ENCODE results near the gene ACBD4.

ACBD4 gene

DNA sequence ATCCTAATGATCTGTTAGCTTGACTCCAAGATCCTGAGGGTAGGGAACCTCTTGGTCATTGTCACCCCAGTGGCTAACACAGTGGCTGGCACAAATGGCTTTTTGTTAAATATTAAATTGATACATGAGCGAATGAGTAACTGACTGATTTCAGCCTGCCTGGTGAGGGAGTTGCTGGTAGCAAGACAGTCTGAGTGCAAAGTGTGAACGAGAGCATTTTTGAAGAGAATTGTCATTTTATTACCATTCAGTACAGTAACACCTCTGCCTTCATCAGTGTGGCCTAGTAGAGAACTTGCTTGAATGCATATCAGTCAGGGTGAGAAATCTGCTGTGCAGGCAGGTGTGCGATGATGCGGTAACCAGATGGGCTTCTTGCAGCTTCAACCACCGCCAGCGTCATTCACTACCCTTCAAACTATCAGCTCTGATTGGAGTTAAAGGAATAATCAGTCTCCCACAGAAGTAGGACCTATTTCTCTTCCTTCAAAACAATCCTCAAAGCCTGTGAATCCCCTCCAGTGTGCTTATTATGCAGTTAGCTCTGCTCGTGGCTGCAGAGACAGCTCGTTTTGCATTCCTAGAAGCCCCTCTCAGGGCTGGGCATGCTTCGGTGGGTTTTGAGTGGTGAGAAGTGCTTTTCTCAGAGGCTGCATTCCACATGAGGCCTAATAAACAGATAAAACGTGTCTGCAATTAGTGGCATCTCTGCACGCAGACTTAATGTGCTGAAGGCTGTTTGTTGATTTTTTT, 55.2 kb downstream of the ACBD4 start:
- H3K9me2 ChIP-seq (replicated peaks; ENCODE audit: control insufficient read depth, low read length): no peaks in the 10 kb centered on the region

More for the DNA sequence above, 55.2 kb downstream of the ACBD4 start:
- H3K4me3 ChIP-seq (ENCODE audit: low read length): no peak overlapping the region
- no peaks in the 10 kb centered on the region for H3K36me3 ChIP-seq (ENCODE audit: control insufficient read depth, low read length)
- no peak overlapping the region for H3K27ac ChIP-seq (ENCODE audit: low read depth, low read length)
- H3K4me1 ChIP-seq (ENCODE audit: control insufficient read depth, low read length): peaks cover 20% of the 10 kb centered on the region
- peaks cover 10% of the 10 kb centered on the region for H3F3A ChIP-seq (ENCODE audit: control insufficient read depth, insufficient read depth)
- TF ChIP-seq, protein P1, sequence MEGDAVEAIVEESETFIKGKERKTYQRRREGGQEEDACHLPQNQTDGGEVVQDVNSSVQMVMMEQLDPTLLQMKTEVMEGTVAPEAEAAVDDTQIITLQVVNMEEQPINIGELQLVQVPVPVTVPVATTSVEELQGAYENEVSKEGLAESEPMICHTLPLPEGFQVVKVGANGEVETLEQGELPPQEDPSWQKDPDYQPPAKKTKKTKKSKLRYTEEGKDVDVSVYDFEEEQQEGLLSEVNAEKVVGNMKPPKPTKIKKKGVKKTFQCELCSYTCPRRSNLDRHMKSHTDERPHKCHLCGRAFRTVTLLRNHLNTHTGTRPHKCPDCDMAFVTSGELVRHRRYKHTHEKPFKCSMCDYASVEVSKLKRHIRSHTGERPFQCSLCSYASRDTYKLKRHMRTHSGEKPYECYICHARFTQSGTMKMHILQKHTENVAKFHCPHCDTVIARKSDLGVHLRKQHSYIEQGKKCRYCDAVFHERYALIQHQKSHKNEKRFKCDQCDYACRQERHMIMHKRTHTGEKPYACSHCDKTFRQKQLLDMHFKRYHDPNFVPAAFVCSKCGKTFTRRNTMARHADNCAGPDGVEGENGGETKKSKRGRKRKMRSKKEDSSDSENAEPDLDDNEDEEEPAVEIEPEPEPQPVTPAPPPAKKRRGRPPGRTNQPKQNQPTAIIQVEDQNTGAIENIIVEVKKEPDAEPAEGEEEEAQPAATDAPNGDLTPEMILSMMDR (IDR thresholded peaks at IDR 0.05; ENCODE audit: low read depth, low read length, poor library complexity, severe bottlenecking): no peak
- TF ChIP-seq EZH2phosphoT487 (IDR thresholded peaks at IDR 0.05; ENCODE audit: borderline replicate concordance, low read length): no peak
- no peaks in the 10 kb centered on the region for H3K79me2 ChIP-seq (ENCODE audit: control insufficient read depth, low read length)
- peak overlapping the region; percentile 34 for H3K4me2 ChIP-seq (ENCODE audit: low read length)
- H3K27me3 ChIP-seq (ENCODE audit: control insufficient read depth, low read length): peaks cover 22% of the 10 kb centered on the region
- H4K20me1 ChIP-seq (ENCODE audit: control insufficient read depth, insufficient read depth, low read depth, low read length): peaks cover 6% of the 10 kb centered on the region; the same call in 1 of the 2 replicates
- H3K9me3 ChIP-seq (ENCODE audit: control insufficient read depth, insufficient read depth, low read length): no peaks in the 10 kb centered on the region

Data from DOHH2 (cell line).